Measurements from ENCODE around the gene AXIN1.

DNA sequence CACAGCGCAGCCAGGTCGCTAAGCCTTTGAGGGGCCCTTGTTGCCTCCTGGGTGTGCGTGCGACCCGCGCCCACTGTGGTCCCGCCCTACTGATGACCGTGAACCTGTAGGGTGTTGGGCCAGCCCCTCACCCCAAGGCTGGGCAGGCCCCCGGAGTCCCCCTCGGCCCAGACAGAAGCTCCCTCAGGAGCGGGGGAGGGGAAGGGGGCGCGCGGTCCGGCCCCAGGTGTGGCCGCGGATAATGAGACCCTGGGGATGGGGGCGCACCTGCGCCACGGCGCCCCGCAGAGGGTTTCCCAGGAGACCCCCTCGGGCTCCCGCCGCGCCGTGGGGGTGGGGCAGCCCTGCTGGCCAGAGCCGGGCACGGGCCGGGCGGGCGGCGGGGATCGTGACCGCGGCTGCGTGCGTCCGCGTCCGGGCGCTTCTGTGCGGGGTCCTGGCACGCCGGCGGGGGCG is 72.5 kb downstream of the AXIN1 start:
- TF ChIP-seq, protein P1, sequence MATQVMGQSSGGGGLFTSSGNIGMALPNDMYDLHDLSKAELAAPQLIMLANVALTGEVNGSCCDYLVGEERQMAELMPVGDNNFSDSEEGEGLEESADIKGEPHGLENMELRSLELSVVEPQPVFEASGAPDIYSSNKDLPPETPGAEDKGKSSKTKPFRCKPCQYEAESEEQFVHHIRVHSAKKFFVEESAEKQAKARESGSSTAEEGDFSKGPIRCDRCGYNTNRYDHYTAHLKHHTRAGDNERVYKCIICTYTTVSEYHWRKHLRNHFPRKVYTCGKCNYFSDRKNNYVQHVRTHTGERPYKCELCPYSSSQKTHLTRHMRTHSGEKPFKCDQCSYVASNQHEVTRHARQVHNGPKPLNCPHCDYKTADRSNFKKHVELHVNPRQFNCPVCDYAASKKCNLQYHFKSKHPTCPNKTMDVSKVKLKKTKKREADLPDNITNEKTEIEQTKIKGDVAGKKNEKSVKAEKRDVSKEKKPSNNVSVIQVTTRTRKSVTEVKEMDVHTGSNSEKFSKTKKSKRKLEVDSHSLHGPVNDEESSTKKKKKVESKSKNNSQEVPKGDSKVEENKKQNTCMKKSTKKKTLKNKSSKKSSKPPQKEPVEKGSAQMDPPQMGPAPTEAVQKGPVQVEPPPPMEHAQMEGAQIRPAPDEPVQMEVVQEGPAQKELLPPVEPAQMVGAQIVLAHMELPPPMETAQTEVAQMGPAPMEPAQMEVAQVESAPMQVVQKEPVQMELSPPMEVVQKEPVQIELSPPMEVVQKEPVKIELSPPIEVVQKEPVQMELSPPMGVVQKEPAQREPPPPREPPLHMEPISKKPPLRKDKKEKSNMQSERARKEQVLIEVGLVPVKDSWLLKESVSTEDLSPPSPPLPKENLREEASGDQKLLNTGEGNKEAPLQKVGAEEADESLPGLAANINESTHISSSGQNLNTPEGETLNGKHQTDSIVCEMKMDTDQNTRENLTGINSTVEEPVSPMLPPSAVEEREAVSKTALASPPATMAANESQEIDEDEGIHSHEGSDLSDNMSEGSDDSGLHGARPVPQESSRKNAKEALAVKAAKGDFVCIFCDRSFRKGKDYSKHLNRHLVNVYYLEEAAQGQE (IDR thresholded peaks at IDR 0.05; ENCODE audit: low read depth): no peak
- TF ChIP-seq, protein P2, sequence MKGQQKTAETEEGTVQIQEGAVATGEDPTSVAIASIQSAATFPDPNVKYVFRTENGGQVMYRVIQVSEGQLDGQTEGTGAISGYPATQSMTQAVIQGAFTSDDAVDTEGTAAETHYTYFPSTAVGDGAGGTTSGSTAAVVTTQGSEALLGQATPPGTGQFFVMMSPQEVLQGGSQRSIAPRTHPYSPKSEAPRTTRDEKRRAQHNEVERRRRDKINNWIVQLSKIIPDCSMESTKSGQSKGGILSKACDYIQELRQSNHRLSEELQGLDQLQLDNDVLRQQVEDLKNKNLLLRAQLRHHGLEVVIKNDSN (IDR thresholded peaks at IDR 0.05): no peak
- TF ChIP-seq NFIC (IDR thresholded peaks at IDR 0.05): no peak
- no peak for TF ChIP-seq ZBTB7A (IDR thresholded peaks at IDR 0.05; ENCODE audit: low read depth)
- no peak for TF ChIP-seq TEAD4 (IDR thresholded peaks at IDR 0.05)
- TF ChIP-seq TAF1 (IDR thresholded peaks at IDR 0.05; ENCODE audit: low read depth): no peak
- TF ChIP-seq CREB1 (IDR thresholded peaks at IDR 0.05; ENCODE audit: low read depth): no peak
- TF ChIP-seq, protein P3, sequence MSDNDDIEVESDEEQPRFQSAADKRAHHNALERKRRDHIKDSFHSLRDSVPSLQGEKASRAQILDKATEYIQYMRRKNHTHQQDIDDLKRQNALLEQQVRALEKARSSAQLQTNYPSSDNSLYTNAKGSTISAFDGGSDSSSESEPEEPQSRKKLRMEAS (IDR thresholded peaks at IDR 0.05): no peak
- TF ChIP-seq FOXM1 (IDR thresholded peaks at IDR 0.05; ENCODE audit: borderline replicate concordance, low read depth): no peak
- TF ChIP-seq YY1 (IDR thresholded peaks at IDR 0.05; ENCODE audit: low read depth): no peak

All from Ishikawa (cell line).